Stimulated activated CD4-positive, alpha-beta T cell treated with anti-CD3 and anti-CD28 coated beads, TNF-alpha, amount 100 ng/mL, for 24 hours (primary cell): ENCODE results near the gene ZDHHC8.
A peak's percentile ranks its signal among the peaks of the same experiment; 100 is the strongest.

Experiments
- DNase-seq, 3 experiments: peaks; one replicate each; pipeline ENCODE4 v3.0.0-alpha.2; 2020; ENCODE audit warnings: low read depth in 3 of 3

Gene ZDHHC8, protein sequence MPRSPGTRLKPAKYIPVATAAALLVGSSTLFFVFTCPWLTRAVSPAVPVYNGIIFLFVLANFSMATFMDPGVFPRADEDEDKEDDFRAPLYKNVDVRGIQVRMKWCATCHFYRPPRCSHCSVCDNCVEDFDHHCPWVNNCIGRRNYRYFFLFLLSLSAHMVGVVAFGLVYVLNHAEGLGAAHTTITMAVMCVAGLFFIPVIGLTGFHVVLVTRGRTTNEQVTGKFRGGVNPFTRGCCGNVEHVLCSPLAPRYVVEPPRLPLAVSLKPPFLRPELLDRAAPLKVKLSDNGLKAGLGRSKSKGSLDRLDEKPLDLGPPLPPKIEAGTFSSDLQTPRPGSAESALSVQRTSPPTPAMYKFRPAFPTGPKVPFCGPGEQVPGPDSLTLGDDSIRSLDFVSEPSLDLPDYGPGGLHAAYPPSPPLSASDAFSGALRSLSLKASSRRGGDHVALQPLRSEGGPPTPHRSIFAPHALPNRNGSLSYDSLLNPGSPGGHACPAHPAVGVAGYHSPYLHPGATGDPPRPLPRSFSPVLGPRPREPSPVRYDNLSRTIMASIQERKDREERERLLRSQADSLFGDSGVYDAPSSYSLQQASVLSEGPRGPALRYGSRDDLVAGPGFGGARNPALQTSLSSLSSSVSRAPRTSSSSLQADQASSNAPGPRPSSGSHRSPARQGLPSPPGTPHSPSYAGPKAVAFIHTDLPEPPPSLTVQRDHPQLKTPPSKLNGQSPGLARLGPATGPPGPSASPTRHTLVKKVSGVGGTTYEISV

DNA sequence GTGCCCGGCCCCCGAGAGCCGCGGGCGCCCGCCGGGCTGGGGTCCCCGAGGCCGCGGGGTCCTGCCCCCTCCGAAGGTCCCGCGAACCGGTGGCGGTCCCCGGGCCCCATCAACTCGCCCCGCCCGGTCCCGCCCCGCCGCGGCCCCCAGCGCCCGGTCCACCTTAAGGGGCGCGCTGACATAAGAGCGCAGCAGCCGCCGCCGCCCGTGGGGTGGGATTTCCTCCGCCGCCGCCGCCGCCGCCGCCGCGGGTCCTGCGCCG lies at the start of gene ZDHHC8:
Gene ZDHHC8, plus strand, starts transcription at position 208 of the 262 bp plus-strand sequence. CDS start 144 bp downstream, outside the sequence.
- peak in 2 of 3 experiments; percentile 28 to 51 for DNase-seq

DNA sequence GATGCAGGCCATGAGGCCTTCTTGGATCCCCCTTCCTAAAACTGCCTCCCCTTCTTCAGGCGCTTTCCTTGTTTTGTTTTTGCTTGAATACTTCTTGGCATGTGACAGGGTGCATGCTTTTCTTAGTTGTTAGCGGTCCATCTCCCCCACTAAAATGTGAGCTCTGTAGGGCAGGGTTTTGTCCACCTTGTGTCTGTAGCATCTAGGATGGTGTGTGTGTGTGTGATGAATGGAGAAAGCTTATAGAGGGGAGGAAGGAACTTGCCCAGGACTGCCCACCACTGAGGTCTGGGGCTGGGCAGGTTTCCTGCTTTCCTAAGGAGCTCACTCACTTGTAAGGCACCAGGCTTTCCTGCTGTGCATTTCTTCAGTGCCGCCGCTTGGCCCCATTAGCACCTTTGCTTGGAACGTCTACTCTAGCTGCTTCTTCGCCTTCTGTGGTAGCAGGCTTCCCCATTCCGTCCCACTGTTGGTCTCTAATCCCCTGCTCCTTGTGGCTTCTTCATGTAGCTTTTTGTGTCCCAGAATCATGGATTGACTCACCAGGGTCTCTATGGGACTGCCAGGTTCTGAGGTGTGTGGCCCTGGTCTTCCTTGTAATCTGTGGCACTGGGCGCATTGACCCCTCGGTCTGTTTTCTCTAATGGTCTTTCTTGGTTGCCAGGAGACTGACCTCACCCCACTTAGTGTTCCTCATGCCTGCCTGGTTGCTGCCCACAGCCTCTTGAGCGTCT lies 48.3 kb upstream of the ZDHHC8 start:
- no peak for DNase-seq

DNA sequence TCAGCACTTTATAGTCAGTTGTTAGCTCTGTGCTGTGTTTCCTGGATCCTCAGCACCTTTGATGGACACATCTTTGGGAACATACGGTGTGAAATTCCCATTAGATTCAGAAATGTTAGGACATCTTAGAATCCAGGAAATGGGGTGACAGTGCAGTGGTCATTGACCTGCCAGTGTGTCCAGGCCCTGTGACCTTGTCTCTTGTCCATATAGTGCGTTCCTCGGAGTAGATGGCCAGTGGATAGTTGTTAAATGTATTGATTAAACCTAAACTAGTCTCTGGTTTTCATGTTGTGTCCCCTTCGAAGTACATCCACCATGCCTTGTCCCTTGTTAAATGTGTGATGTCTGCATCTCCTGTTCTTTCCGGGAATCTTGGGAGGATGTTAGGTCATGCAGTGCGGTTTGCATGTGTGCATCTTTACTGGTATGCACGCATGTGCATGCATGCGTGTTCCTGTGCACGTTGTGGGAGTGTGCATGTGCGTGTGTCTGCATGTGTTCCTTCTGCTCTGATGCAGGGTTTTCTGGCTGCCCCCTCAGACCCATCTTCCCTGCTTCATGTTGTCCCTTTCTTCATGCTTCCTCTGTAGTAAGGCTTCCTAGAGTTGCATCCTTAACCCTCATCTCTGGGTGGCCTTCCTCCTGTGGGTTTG lies 47.6 kb upstream of the ZDHHC8 start:
- no peak for DNase-seq

DNA sequence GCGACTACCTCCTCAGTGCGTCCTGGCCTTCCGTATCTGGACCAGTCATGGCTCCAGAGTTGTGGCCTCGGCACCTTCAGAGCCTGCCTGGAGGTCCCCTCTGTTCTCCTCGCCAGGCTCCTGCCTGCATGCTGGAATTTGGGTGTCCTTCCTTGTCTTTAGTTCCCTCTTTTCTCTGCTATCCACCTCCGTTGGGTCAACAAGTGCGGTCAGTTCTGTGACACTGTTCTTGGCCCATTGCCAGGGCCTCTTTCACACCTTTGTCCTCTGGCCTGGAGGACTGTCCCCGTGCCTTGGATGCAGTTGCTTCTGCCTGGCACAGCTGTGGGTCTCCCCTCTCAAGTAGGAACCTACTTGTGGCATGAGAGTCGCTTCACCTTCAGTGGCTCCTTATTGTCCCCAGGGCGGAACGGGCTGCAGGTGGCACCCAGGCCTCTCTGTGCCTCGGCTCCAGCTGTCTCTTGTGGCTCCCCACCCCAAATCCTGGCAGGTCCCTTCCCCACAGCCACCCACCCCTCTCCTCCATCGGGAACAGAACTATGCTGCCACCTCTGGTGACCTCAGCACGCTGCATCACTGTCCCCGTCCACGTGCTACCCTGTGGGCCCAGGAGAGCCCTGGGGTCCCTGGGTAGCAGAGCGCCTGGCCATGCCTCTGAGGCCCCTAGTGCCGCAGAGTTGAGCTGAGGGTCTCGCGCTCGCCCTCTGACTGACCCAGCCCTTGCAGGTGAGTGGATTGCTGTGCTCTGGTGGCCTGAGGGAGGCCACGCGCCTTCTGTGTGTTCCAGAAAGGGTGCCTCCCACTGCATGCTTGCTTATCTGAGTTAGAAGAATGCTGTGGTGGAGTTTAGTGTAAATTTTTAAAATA lies 46.8 kb upstream of the ZDHHC8 start:
- no peak for DNase-seq

DNA sequence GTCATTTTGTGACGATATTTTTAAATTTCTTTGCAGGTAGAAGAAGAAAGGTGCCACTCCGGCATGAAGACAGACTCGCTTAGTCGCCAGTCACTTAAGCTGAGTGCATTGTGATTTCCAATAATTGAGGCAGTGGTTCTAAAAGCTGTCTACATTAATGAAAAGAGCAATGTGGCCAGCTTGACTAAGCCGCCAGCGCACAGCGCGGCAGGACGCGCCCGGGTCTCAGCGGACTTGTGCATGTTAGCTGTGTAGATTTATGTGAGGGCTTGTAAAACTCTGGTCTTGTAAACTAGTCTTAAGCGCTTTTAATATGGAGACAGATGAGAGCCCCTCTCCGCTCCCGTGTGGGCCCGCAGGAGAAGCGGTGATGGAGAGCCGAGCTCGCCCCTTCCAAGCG lies 46.0 kb upstream of the ZDHHC8 start:
- DNase-seq = no peak

DNA sequence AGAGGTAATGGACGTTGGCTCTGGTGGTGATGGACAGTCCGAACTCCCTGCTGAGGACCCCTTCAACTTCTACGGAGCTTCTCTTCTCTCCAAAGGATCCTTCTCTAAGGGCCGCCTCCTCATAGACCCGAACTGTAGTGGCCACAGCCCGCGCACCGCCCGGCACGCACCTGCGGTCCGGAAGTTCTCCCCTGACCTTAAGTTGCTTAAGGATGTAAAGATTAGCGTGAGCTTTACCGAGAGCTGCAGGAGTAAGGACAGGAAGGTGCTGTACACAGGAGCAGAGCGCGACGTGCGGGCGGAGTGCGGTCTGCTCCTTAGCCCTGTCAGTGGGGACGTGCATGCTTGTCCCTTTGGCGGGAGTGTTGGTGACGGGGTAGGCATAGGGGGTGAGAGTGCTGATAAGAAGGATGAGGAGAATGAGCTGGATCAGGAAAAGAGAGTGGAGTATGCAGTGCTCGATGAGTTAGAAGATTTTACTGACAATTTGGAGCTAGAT lies 45.5 kb upstream of the ZDHHC8 start:
- DNase-seq = no peak

DNA sequence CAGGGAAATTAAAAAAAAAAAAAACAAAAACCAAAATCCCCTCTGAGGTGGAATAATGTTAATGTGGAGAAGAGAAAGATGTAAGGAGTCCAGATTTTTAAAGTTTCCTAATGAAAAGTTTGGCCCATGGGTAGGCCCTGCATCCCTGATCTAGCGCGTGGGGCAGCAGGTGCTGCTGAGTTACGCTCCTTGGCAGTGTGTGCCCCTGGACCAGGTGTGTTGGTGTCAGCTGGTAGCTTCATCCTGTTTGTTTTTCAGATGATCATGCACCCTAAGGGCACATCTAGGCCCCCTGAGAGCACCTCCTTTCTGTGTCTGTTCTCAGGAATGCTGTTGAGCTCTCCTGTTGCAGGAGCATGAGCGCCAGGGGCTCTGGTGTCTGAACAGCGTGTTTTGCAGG lies 44.8 kb upstream of the ZDHHC8 start:
- no peak for DNase-seq

DNA sequence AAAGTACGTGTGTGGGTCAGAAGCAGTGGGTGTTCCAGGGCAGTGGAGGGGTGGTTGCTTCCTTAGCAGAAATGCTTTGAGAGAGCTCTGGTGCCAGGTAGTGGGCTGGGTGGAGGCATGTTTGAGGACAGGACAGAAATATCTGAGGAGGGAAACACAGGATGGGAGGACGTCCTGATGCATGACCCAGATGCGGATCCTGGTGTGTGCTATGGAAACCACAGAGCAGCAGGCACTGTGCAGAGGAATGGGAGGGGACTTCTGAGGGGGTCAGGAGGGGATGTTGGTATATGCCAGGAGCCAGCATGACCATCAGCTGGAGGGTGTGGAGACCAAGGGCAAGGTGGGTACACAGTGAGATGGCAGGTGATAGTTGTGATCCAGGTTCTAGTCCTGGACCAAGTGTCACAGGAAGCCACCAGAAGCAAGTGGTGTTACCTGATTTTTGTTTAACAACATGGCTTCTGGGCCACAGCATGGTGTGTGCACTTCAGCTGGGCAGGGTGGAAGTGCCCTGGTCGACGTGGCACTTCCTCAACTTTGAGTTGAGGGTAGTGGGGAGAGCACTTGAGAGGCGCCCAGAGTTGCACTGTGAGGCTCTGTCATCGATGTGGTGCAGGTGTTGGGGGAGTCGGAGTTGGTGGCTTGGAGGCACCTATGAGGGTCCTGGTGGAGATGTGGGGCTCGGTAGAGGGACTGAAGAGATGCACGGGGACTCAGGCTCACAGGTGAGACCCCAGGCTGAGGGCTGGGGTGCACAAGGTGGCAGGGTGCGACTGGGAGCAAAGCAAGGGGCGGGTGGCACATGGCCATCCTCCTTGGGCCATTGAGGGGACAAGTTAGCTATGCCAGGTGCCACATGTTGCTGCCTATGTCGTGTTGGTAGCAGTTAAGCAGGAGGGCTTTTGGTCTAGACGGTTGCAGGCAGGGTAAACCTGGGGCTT lies 44.0 kb upstream of the ZDHHC8 start:
- DNase-seq = no peak

DNA sequence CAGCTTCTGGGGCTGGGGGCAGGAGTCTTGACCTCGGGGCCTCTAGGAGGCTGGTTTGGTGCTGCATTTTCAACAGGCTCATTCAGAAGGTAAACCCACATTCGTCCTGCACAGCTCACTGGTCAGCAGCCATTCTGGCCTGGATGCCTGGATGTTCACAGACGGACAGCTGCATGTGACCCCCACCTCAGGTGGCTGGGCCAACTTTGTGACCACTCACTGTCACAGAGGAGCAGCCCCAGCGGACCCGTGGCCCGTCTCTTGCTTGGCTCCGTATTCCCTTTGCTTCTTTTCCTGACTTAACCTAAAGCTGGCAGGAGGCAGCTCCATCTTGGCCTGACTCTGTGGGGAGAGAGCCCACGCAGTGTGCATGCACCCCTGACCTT lies 43.3 kb upstream of the ZDHHC8 start:
- no peak for DNase-seq

DNA sequence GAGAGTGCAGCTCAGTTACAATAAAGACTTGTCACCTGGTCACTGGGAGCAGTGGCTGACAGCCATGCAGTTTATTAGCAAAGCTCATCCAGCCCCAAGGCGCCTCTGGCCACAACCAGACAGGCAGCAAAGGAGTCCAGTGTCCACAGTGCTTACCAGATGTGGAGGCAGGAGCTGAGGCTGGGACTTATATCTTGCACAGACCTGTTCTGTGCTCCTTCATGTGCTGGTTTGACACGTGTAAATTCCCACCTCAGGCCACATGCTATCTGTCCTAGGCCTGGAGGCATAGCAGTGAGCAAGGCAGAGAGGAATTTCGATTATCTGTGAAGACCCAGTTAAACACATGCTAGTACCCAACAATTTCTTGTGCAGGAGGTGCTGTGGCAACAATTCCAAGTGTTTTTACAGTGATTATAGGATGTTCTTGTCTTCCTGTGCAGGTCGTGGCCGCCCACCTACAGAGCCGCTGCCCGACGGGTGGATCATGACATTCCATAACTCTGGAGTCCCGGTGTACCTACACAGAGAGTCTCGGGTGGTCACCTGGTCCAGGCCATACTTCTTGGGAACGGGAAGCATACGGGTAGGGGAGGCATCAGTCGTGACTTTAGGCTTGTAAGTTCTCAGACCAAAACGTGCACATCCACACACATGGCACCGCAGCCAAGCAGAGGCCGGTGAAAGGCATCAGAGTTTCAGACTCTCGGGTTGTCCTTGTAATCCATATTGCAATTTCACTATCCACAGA lies 42.2 kb upstream of the ZDHHC8 start:
- no peak for DNase-seq

DNA sequence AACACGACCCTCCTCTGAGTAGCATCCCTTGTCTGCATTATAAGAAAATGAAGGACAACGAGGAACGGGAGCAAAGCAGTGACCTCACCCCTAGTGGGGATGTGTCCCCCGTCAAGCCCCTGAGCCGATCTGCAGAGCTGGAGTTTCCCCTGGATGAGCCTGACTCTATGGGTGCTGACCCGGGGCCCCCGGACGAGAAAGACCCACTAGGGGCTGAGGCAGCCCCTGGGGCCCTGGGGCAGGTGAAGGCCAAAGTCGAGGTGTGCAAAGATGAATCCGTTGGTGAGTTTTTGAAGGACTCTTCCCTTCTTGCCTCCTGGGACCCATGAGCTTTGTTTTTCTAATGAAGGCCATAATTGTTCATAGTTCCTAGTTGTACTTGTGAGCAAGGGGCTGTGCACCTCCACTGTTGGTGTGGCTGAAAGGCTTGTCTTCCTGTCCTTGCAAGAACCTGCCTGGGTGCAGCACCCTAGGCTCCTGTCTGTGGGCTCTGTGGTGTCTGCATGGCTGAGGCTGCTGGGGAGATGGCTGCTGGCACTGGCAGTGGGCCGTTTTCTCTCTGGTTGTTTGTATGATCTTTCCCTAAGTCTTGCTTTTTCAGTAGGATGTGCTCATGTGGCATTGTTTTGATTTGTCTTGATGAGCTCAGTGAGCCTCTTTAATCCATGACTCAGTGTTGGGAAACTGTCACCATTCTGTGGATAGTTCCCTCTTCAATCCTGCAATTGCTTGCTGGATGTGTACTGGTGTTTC lies 41.5 kb upstream of the ZDHHC8 start:
- DNase-seq = no peak

DNA sequence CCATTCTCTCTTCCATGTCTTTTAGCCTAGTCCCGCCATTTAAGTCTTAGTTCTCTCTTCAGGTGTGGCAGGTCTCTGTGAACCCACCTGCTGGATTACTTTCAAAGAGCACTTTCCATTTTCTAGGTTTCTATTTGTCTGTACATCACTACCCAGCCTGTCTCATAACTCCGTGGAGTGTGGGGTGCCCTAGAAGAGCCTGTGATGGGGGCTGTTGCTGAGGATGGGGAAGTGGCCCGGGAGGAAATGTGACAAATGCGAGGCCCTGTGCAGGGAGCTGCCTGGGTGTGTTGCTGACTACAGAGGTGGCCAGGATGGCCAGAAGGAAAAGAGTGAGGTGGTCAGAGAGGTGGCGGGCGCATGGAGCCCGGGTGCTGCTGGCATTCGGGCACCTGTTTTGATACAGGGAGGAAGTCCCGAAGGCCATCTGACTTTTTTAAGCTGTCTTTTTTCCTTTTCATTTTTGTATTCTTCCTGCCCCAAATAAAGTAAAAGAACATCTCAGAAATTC lies 40.8 kb upstream of the ZDHHC8 start:
- DNase-seq = no peak

DNA sequence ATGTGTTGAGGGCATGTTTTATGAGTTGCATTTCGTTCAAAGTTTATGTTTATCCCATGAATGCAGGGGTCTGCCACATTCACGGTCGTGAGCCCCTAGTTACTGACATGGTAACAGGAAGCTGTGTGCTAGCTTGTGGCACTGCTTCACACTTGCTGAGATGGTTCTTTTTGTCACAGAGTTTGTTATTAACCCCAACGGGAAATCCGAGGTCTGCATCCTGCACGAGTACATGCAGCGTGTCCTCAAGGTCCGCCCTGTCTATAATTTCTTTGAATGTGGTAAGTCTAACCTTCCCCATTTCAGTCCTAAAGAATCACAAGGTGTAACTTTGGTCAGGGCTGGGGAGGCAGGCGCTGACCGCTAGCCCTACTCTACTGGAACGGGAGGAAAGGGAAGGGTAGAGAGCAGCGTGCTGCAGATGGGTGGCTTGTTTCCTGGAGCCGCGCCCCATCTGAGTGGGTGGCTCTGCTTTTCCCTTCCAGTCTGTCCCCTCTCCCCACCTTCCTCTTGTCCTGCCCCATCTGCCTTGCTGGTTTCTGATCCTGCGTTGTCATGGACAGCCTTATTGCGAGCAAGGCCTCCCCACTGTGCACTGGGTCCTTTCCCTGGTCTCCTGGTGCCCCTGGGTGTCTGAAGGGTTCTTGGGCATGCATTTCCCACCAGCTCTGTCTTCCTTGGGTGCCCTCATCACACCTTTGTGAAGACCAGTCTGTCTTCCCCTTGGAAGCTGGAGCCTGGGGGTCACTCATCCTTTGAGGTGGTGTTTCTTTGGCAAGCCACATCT lies 39.7 kb upstream of the ZDHHC8 start:
- no peak for DNase-seq

DNA sequence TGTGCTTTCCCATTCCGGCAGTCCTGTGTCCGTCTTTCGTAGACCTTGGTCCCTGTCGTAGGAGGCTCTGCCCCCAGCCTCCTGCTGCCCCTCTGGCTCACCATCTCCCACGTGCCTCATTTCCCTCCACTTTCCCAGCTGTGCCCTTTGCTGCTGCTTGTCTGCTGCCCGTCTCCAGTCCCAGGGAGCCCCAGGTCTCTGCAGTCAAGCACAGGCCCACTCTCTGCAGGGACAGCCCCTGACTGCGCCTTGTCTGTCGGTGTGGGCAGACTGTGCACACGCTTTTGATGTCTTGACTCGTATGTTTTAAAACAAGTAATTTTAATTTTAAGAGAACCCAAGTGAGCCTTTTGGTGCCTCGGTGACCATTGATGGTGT lies 39.1 kb upstream of the ZDHHC8 start:
- no peak for DNase-seq

DNA sequence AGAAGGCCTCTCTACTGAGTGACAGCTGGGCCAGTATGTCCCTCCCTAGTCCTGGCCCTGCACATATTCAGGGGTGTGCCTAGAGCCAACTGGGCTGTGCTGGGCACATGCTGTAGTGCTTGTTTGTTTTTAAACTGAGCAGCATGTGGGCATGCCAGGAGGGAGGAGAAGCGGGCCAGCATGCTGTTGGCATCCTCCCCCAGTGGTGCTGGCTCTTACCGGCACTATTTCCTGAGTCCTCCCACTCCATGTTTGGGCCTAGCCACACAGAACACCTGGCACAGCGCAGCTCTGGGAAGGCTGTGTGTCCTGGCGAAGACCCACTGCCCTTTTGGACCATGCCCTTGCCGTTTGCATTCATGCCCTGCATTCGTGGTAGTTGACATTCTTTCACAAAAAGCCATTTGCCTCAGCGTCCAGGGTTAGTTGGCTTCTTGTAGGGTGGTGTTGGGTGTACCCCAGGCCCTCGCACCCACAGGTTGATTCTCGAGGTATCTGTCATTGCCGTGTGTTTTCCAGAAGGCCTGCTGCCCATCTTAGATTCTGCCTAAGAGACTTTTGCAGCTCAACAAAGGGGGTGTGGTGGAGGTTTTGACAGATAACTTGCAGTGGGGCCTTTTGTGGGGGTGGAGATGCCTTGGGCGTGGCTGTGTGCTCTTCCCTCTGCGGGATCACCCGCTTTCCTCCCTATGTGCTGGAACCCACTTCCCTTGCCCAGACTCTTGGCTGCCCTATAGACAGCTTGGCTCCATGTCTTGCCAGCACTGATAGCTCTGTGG lies 38.0 kb upstream of the ZDHHC8 start:
- DNase-seq = no peak

DNA sequence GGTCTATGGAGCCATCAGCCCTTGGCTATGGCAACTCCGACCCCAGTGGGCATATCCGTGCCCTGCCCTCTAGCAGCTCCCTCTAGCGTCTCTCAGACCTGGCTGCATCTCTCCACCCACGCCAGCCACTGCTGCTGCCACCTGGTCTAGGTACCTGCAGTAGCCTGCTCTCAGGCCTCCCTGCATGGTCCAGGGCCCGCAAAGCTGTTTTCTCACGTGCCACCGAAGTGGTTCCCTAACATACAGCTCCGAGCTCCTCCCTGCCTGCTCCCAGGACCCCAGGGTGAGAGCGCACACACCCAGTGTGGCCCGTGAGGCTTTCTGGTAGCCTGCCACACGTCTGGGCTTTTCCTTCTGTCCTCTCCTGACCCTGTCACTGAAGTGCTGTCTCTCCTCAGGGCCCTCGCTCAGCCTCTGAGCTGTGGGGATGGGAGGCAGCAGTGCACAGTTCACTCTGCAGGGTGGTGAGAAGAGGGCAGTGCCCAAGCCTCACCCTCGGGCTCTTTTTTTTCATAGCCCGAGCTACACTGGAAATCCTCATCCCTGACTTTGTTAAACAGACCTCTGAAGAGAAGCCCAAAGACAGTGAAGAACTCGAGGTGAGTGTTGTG lies 37.3 kb upstream of the ZDHHC8 start:
- DNase-seq = no peak
